Gastroesophageal sphincter (tissue), 3 donors: ENCODE results near the gene PLPP7.

Experiments
- EP300 ChIP-seq: sonication (generic); formaldehyde crosslinking; IDR thresholded peaks from one replicate; pipeline ENCODE4 v1.6.1; 2017; ENCODE audit warnings: antibody characterized with exemption, mild to moderate bottlenecking
- POLR2A ChIP-seq, 2 donors: fragments of 450-650 bp; IDR thresholded peaks; one replicate each; pipeline ENCODE4 v1.6.1; 2017; ENCODE audit warnings: antibody characterized with exemption in 2 of 2, mild to moderate bottlenecking in 2 of 2, moderate library complexity in 1 of 2
- TF ChIP-seq, protein P1 (sequence below), 4 experiments: fragments of 200-600 bp in 2 of 4; fragments of 450-650 bp in 2 of 4; sonication (generic) in 1 of 4; IDR thresholded peaks; one replicate each; pipeline ENCODE4 v1.5.1; 2017 to 2019; ENCODE audit warnings: antibody characterized with exemption in 4 of 4, mild to moderate bottlenecking in 2 of 4, moderate library complexity in 2 of 4

DNA sequence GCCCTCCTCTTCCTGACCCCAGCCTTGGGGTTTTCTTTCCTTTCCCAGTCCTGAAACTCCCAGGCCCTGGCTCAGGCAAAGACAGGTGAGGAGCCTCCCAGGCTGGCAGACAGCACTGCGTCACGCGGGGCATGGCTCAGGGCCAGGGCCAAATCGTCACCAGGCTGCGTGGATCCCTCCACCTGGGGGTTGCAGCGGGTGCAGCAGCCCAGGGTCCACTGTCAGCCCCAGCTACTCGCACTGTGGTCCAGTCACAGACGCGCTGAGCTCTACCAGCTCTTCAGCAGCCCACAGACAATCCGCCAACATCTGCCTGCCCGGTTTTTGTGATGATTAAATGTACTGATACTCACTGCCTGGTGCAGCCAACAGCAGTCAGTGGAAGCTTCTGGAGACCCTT lies 25.3 kb upstream of the PLPP7 start:
- TF ChIP-seq, protein P1, sequence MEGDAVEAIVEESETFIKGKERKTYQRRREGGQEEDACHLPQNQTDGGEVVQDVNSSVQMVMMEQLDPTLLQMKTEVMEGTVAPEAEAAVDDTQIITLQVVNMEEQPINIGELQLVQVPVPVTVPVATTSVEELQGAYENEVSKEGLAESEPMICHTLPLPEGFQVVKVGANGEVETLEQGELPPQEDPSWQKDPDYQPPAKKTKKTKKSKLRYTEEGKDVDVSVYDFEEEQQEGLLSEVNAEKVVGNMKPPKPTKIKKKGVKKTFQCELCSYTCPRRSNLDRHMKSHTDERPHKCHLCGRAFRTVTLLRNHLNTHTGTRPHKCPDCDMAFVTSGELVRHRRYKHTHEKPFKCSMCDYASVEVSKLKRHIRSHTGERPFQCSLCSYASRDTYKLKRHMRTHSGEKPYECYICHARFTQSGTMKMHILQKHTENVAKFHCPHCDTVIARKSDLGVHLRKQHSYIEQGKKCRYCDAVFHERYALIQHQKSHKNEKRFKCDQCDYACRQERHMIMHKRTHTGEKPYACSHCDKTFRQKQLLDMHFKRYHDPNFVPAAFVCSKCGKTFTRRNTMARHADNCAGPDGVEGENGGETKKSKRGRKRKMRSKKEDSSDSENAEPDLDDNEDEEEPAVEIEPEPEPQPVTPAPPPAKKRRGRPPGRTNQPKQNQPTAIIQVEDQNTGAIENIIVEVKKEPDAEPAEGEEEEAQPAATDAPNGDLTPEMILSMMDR (IDR thresholded peaks at IDR 0.05), result no peak
- no peak for TF ChIP-seq EP300
- no peak for TF ChIP-seq POLR2A (IDR thresholded peaks at IDR 0.05)
